Testis (tissue), 3 donors: ENCODE data around the gene SH3BGRL2. TPM values are rescaled to one million over a fixed set of nuclear protein-coding genes. Genes with fewer than 3 reads are reported as not detected.

Experiments
- DNase-seq: peaks from one replicate; pipeline ENCODE4 v3.0.0-alpha.2; 2019
- H3K27ac ChIP-seq, 2 donors: fragments of 200-600 bp; sonication (generic); one replicate each; pipeline ENCODE4 v1.5.1; 2019
- H3K27me3 ChIP-seq: fragments of 200-600 bp; sonication (generic); one replicate; pipeline ENCODE4 v1.5.1; 2019
- H3K36me3 ChIP-seq: fragments of 200-600 bp; sonication (generic); one replicate; pipeline ENCODE4 v1.5.1; 2017; ENCODE audit warnings: low read depth; ENCODE audit errors: missing control alignments
- H3K4me1 ChIP-seq: fragments of 200-600 bp; sonication (generic); one replicate; pipeline ENCODE4 v1.5.1; 2019
- H3K4me3 ChIP-seq, 2 donors: fragments of 200-600 bp; sonication (generic); one replicate each; pipeline ENCODE4 v1.5.1; 2017 to 2019
- H3K9me3 ChIP-seq: fragments of 200-600 bp; sonication (generic); one replicate; pipeline ENCODE4 v1.5.1; 2017
- CTCF ChIP-seq, 3 experiments: fragments of 450-650 bp in 2 of 3; fragments of 200-600 bp in 1 of 3; sonication (generic) in 1 of 3; IDR thresholded peaks; one replicate each; pipeline ENCODE4 v1.5.1; 2016 to 2019; ENCODE audit warnings: antibody characterized with exemption in 3 of 3, mild to moderate bottlenecking in 2 of 3, moderate library complexity in 1 of 3
- POLR2A ChIP-seq: fragments of 450-650 bp; IDR thresholded peaks from one replicate; pipeline ENCODE4 v1.6.1; 2017; ENCODE audit warnings: antibody characterized with exemption, mild to moderate bottlenecking, moderate library complexity
- WGBS, 2 donors: methylation state at CpG; one replicate each; pipeline ENCODE4 v1.1.5; 2018; 5-methylcytosine and 5-hydroxymethylcytosine counted together
- intact Hi-C: fragments of 100-400 bp; cut with DNase I; formaldehyde crosslinking; loops from one replicate; pipeline ENCODE4 v1.15.1; 2023; ENCODE audit warnings: low total_unique reads
- polyA plus RNA-seq: library from polyadenylated mRNA; stranded (reverse); fragments of 350-450 nt; fragmentation: Illumina TruSeq; extraction: RNeasy Lipid Tissue Mini Kit (QIAGEN cat#74804); gene quantifications from one replicate; pipeline ENCODE4 v1.2.3, GENCODE V29; 2014; ENCODE audit warnings: low read depth, low replicate concordance; ENCODE audit not compliant: insufficient read depth
- total RNA-seq, 2 donors: library from RNA; depleted of rRNA; stranded (reverse); fragments of >200 nt; gene quantifications; one replicate each; pipeline ENCODE4 v1.2.3, GENCODE V29; 2016

SH3BGRL2 gene
- total and polyA plus RNA-seq, 3 donors from 2014 or later: 5.5 to 9.8 (median 6.3) TPM

DNA sequence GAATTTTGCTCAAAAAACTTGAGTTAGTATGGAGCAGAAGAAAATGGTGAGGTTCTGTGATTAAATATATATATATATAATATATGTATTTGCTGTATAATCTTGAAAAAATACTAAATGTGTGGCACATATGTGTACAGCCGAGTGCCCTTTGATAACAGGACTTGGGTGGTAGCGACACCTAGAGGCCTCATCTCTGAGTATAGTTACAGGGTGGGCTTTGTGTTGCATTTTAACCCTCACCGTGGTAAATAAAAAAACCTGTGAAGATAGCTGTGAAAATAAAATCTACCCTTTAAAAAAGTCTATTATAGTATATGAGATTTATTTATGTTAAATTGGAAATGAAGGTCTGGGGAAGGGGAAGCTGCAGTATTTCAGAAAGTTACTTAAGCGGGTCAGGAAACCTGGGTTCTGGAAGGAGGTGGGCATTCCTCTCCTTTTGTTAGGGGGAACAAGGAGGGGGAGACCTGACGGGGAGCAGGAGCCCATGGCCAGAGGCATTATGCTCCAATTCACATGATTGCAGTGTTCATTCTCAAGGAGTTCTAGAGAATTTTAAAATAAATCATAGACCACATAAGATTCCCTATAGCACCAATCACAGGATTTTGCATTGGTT lies 82.7 kb downstream of the SH3BGRL2 start:
- Histone ChIP-seq H3K27me3 (no peaks in the 10 kb centered on the region), H3K4me3 (no peak overlapping the region), H3K36me3 (no peaks in the 10 kb centered on the region), H3K27ac (no peak overlapping the region), H3K4me1 (no peaks in the 10 kb centered on the region), H3K9me3 (no peaks in the 10 kb centered on the region)
- 29 to 42% methylated on average over 5 of the region's 5 CpGs for WGBS, 2 donors
- TF ChIP-seq POLR2A (no peak), CTCF (IDR thresholded peaks at IDR 0.05) (peak; percentile 33 to 60 (median 45))
- intact Hi-C loops: loop anchor here (10.0 kb wide), 1 partner anchor 139 kb away; no protein-coding TSS in a partner anchor
- peak; percentile 63 for DNase-seq

DNA sequence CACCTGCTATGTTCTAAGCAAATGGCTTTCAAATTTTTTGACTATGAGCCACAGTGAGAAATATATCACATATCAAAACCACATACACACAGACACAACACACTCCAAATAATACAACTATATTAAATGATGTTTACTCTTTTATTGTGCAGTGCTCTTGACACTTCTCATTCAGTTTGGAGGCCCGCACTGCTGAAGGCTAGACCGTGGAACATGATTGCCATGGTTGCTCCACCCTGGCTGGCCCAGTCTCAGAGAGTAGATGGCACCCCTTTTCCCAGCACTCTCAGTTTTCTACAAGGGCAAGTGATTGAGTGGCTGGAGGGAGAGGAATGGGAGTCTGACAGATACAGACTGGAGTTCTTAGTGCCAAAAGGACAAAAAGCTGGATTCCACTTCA lies 86.9 kb downstream of the SH3BGRL2 start:
- H3K36me3 ChIP-seq: no peaks in the 10 kb centered on the region
- H3K9me3 ChIP-seq: no peaks in the 10 kb centered on the region
- no peak overlapping the region for H3K4me3 ChIP-seq
- no peak overlapping the region for H3K27ac ChIP-seq
- WGBS, 2 donors: 98 to 100% methylated on average over 2 of the region's 2 CpGs
- intact Hi-C loops: loop anchor here (10.0 kb wide), 1 partner anchor 143 kb away; no protein-coding TSS in a partner anchor
- H3K27me3 ChIP-seq: no peaks in the 10 kb centered on the region
- no peak for TF ChIP-seq POLR2A
- TF ChIP-seq CTCF (IDR thresholded peaks at IDR 0.05): no peak
- H3K4me1 ChIP-seq: no peaks in the 10 kb centered on the region
- DNase-seq: no peak

DNA sequence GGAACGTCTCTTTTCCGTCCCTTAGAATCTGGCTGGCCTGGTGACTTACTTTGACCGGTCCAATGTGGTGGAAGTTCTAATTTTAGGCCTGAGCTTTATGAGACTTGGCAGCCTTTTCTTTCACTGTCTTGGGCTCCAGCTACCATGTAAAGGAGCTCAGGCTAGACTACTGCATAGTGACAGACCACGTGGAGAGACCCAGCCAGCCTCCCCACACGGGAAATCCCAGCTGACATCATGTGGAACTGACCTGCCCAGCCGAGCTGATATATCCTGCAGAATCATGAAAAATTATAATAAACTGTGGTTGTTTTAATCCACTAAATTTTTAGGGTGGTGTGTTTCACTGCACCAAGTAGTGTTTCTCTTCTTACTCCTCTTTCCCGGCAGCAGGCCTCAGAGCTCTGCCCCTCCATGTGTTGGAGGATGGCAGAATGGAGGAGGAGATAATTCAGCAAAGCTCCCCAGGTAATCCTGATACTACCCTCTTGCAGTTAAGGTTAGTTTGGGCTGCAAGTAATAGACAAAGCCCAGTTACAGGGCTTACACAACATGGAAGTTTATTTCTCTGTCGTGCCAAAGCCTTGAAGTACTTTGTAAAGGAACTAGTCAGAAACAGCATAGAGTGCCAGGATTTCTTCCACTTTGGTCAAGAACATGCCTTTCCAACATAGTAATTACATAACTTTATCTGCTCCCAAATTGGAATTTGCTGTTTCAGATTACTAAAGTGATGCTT lies 87.5 kb downstream of the SH3BGRL2 start:
- WGBS, 2 donors: 90 to 91% methylated on average over 8 of the region's 8 CpGs
- intact Hi-C loops: loop anchor here (10.0 kb wide), 1 partner anchor 144 kb away; no protein-coding TSS in a partner anchor

GRCh38 chr6:79719248-79719960 lies 88.3 kb downstream of the SH3BGRL2 start:
- H3K27ac ChIP-seq: no peak overlapping the region
- H3K4me3 ChIP-seq: no peak overlapping the region
- no peaks in the 10 kb centered on the region for H3K9me3 ChIP-seq
- H3K36me3 ChIP-seq: no peaks in the 10 kb centered on the region
- no peak for DNase-seq
- WGBS, 2 donors: 86 to 92% methylated on average over 6 of the region's 6 CpGs
- intact Hi-C loops: loop anchor here (10.0 kb wide), 1 partner anchor 145 kb away; no protein-coding TSS in a partner anchor
- H3K27me3 ChIP-seq: no peaks in the 10 kb centered on the region
- TF ChIP-seq CTCF (IDR thresholded peaks at IDR 0.05) (no peak), POLR2A (no peak)
- no peaks in the 10 kb centered on the region for H3K4me1 ChIP-seq

More for the DNA sequence above, 87.5 kb downstream of the SH3BGRL2 start:
- Histone ChIP-seq H3K9me3 (no peaks in the 10 kb centered on the region), H3K27me3 (no peaks in the 10 kb centered on the region), H3K27ac (no peak overlapping the region), H3K36me3 (no peaks in the 10 kb centered on the region), H3K4me3 (no peak overlapping the region), H3K4me1 (no peaks in the 10 kb centered on the region)
- DNase-seq: no peak
- no peak for TF ChIP-seq POLR2A
- TF ChIP-seq CTCF (IDR thresholded peaks at IDR 0.05): no peak
